Neural progenitor cell (in vitro differentiated cells): Measurements from ENCODE around the gene LSP1.

ENCODE experiments used
- CTCF ChIP-seq: fragments of 200-600 bp; sonication (generic); IDR thresholded peaks from 2 replicates; pipeline ENCODE4 v1.5.1; 2017; ENCODE audit warnings: antibody characterized with exemption, mild to moderate bottlenecking
- EZH2 ChIP-seq: fragments of 200-600 bp; sonication (generic); IDR thresholded peaks from 2 replicates; pipeline ENCODE4 v1.6.1; 2017; ENCODE audit warnings: antibody characterized with exemption, mild to moderate bottlenecking, moderate library complexity

- TF ChIP-seq CTCF (no peak), EZH2 (no peak)
These were observed 25.0 kb upstream of the LSP1 start for GRCh38 chr11:1827931-1828330.
